ENCODE data around the gene TM7SF3.
"Not testable (repeated sequence)": the region's sequence is repeated elsewhere in the genome, so short reads cannot be mapped to it uniquely, and the experiment has no call there.

TM7SF3 gene

DNA sequence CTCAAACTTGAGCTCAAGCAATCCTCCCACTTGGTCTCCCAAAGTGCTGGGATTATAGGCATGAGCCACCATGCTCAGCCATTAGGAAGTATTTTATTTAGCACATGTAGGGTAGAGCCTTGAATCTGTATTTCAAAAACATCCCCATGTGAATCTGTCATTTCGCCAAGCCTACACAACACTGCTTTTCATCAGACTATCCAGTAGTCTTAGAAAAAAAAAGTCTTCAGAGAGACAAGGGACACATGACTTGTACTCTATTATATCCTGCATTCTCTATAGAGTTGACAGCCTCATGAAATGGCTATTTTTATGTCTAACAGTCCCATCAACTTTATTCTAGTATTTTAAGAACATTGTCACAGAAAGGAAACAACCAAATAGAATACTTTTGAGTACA is 35.4 kb downstream of the TM7SF3 start:
- no peak for DNase-seq (ENCODE audit: low read depth in 2 of 2)

DNA sequence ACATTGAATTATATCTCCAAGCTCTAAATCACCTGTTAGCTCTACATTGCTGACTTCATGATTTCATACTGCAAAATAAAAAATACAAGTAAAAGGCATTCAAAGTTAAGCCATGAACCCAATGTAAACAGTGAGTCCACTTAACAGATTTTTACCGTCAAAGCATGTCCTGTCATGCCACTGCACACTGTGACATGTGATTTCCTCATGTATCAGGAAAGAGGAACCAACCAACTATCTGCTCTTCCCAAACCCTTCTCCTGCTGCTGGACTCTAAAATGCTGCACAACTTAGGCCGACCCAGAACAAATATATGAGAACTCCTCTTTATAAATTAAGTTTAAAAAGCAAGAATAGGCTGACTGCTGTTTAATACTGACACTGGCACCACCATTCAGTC is 37.5 kb downstream of the TM7SF3 start:
- DNase-seq (ENCODE audit: low read depth in 2 of 2), result no peak

DNA sequence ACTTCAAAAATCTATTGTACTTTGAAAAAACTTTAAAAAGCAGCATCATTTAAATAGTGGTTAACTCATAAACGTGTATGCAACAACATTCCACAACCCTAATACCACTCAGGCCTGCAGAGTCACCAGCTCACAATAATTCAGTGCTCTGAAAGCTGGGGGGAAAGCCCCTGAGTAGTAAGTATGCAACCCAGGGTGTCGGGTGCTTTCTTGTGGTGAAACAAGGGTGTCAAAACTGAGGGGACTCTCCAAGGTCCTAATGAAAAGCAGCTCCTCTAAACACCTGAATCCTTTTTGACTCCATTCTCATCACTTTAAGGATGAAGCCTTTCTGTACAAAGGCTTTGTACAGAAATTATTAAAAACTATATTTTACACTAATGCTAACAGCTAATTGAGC is 42.2 kb downstream of the TM7SF3 start:
- DNase-seq (ENCODE audit: low read depth in 2 of 2), result peak; percentile 19 to 40

DNA sequence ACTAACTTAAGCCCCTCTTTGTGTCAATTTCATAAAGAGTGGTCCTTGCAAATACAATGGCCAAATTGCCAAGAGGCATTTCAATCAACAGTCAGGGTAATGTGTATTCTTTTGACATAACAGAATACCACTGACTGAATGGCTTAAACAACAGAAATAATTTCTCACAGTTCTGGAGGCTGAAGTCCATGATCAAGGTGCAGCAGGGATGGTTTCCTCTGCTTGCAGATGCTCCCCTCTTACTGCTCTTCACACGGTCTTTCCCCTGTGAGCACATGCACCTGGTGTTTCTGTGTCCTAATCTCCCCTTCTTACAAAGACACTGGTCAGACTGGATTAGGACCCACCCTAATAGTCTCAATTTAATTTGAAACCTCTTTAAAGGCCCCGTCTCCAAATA is 44.0 kb downstream of the TM7SF3 start:
- DNase-seq (ENCODE audit: low read depth in 2 of 2), result no peak

DNA sequence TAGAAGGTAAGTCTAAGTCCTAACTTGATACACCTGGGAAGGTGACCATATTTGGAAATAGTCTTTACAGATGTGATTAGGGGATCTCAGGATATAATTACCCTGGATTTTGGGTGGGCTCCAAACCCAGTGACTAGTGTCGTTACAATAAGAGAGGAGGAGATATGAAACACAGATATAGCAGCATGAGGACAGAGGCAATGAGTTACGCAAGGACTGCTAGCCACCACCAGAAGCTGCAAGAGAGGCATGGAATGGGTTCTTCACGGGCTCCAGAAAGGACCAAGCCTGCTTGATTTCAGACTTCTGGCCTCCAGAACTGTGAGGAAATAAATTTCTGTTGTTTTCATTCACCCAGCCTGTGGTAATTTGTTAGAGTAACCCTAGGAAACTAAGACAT is 47.3 kb downstream of the TM7SF3 start:
- no peak for DNase-seq (ENCODE audit: low read depth in 2 of 2)

DNA sequence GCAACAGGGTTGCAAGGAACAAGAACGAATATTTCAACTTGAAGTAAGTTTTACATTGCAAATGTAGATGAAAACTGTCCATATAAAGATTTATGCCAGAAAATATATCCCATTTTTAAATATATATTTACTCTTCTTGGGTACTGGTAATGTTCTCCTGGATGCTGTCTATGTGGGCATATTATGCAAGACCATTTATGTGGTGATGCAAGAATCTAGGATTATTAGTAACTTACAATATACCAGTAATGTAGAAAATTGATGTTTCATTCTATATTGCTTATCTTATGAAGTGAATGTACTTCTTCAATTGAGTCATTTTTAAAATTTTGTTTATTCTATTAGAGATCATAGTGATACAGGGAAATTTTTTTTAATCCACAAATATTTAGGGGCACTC is 50.8 kb downstream of the TM7SF3 start:
- DNase-seq (ENCODE audit: low read depth in 2 of 2), result no peak

DNA sequence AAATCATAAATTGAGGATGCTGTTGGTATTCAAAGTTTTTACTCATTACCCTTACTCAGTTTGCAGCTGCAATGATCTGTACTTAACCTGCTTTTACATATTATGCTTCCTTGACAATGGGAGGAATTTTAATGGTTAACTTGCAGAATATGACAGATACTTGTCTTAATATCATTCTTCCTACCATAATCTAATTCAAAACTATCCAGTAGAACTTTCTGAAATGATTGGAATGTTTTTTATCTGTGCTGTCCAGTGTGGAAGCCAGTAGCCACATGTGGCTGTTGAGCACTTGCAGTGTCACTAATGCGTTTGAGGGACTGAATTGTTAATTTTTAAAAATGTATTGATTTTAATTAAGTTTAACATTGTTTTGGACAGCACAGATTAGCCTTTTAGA is 52.4 kb downstream of the TM7SF3 start:
- no peak for DNase-seq (ENCODE audit: low read depth in 2 of 2)

DNA sequence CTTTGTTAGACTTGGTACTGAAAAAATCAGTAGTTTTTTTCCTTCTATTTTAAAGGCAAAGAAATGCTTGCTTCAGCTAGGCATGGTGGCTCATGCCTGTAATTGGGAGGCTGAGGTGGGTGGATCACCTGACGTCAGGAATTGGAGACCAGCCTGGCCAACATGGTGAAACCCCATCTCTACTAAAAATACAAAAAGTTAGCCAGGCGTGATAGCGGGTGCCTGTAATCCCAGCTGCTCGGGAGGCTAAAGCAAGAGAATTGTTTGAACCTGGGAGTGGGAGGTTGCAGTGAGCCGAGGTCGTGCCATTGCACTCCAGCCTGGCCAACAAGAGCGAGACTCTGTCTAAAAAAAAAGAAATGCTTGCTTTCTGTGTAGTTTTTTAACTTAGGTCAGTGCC is 52.8 kb downstream of the TM7SF3 start:
- not testable (repeated sequence) for DNase-seq (ENCODE audit: low read depth in 2 of 2)

DNA sequence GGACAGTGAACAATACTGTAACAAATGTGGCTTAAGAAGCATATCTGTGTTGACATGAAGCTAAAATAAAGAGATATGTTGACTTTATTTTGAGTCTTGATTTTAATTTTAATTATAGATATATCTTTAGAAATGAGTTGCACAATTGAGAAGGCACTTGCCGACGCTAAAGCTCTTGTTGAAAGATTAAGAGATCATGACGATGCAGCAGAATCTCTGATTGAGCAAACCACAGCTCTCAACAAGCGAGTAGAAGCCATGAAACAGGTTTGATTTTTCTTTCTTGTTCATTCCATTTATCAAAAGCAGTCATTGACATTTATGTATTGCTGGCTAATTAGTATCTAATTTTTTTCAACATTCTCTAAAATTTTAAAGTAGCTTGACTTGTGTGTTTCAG is 60.2 kb downstream of the TM7SF3 start:
- no peak for DNase-seq (ENCODE audit: low read depth in 2 of 2)

DNA sequence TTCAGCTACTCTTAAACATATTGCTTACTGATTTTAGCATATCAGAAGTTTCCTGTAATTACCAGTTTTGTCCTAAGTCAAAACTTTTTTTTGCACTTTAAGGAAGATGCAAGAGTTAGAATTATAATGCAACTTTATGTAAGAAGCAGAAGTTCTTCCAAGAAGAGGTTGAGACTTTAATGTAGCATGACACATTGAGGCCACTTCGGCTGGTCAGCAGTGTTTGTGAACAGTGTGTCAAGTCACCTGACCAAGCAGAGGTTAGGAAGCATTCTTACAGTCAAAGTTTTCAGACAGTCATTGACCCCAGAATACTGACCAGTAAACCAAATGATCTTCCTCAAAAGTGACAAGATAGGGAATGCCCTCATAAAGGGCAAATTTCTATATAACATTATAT is 60.7 kb downstream of the TM7SF3 start:
- no peak for DNase-seq (ENCODE audit: low read depth in 2 of 2)

DNA sequence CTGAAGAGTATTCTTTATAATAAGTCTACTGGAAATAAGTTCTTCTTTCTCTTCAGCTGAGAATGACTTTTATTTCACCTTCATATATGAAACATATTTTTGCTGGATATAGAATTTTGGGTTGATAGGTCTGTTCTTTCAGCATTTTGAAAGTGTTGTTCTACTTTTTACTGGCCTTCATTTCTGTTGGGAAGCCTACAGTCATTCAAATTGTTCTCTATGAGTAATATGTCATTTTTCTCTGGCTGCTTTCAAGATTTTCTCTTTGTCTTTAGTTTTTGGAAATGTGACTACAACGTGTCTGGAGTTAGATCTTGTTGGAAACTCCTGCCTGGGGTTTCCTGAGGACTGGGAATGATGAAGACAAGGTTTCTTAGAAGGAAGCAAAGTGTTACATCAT is 65.9 kb downstream of the TM7SF3 start:
- DNase-seq (ENCODE audit: low read depth in 2 of 2), result no peak

DNA sequence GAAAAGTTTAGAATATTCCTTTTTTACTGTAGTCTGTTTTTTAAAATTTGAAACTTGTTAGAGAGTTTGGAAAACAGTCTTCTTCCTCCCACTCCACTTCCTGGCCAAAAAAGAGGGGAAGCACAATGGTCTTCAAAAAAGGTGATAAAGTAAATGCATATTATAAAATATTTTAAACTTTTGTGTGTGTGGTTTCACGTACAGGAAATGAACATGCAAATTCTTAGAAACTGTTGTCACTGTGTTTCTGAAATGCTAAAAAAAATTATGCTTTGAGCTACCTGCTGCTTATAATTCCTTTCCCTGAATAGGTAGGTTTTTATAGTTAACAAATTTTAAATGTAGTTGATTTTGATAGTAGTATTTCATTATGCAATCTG is 73.0 kb downstream of the TM7SF3 start:
- no peak for DNase-seq (ENCODE audit: low read depth in 2 of 2)

DNA sequence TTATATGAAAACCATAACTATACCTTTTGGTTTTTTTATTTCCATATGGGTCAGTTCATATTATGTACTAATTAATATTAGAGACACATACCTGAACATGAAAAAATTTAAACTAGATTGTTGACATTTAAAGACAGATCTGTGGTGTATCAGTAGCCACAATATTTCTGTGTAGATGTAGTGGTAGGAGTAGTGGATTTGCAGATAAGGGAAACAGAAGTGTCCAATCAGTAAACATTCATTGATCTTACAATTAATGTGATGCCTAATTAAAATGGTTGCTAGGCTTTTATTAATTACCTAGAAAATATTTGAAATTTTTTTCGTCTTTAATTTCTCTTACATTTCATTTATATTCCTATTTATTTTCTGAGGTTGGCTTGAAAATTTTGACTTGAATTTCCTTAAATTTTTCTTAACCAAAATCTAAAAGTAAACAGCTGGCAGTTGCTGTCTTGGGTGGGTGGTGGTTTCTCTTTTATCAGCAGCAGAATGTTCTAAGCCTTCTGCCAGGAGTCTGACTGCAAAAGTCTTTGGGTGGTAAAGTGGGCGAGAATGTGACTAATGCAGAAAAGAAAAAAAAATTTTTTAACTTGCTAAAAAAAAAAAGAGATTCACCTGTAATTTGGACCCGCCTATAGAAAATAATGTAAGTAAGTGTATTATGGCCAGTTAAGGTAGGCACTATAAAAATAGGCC is 73.5 kb downstream of the TM7SF3 start:
- DNase-seq (ENCODE audit: low read depth in 2 of 2), result no peak

DNA sequence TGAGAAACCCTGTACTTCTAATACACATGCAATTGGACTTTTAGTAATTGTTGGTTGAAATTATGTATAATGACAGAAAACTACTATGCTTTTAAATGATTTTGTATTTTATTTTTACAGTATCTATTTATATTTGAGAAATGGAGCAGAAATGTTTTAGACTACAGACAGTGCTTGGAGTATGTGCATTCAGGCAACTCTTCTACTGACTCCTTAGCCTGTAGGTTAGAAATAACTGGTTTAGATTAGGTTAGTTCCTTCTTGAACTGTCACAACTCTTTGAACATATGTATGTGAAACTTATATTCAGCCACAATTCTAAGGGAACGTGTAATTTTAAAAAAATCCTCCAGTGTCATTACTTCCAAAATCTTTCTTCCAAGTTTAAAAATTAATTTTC is 74.2 kb downstream of the TM7SF3 start:
- DNase-seq (ENCODE audit: low read depth in 2 of 2), result no peak

DNA sequence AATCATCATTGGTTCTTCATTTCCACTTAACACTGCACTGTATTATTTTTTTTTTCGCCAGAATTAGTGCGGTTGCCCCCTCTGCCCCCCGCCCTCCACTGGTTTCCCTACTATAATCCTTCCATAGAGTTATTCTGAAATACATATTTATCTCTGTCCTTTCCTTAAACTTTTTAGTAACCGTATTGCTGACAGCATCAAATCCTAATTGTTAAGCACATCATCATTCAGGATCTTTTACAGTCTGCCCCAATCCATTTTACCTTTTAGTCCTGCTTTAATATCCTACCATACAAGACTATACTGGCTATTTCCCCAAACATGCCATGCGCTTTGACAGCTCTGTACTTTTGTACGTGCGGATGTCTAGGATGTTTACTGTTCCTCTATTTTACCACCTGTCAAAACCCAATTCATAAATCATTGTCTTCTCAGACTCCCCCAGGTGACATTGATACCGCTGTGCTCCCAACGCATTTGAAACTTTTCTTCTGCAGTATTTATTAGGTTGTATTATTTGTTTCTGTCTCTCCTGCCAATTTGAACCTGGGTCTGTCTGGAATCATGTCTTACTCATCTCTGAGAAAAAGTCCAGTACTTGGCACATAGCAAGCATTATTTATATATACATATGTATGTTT is 74.9 kb downstream of the TM7SF3 start:
- no peak for DNase-seq (ENCODE audit: low read depth in 2 of 2)

DNA sequence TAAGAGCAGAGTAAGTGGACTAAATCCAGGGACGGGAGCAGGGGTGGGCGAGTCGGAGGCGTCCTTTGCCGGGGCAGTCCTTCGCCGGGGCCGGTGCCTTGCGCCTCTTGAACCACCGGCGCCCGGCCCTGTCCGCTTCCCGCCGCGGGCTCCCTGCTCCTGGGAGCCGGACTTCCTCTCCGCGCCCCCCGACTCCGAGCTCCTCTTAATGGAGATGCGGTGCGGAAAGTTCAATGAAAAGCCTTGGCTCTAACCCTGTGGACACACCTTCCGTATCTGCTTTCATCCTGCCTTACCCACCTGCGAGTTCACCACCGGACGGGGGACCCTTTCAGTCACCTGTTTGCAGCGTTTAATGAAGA is 75.5 kb downstream of the TM7SF3 start:
- DNase-seq (ENCODE audit: low read depth in 2 of 2), result no peak

DNA sequence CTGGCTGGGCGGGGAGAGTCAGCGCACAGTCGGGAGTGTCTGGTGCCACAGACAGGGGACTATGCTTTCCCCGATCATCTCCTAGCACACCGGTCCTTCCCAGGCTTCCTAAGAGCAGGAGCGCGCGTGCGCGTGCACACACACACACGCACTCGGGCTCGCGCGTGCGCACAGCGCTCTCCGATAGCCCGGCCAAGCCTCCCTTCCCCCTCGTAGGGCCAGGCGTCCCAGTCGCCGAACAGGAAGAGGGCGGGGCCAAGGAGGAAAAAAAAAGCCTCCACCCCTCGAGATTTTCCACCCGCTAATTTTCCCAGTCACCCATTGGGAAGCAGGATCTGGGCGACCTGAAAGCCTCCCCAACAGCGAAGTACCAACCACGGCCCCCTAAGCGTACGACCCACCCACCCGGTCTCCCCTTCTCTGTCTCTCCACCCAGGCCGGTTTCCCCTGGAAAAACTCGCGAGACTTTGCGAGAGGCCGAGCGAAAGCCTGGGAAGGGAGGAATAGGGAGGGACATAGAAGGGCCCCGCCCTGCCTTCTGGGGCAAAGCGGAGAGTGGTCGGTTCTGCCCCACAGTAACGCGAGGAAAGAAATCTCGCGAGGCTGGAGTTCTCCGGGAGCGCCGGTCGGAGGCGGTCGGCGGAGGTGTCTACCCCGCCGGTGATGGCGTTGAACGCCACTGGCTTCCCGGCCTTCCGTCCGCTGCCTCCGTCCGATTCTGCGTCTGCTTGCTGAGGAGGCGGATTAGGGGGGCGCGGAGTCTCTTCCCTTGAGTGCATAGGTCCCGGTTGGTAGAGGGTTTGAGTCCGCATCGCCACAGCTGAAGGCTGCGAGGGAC is 76.1 kb downstream of the TM7SF3 start, which contains the start of the genes FGFR1OP2 and INTS13:
Gene FGFR1OP2, plus strand, starts transcription at position 608 of the 838 bp plus-strand sequence. CDS start 15,689 bp downstream, outside the sequence.
Gene INTS13, minus strand, starts transcription at position 119 of the 838 bp plus-strand sequence. CDS start 1,178 bp downstream, outside the sequence.
- DNase-seq (ENCODE audit: low read depth in 2 of 2), result peak; percentile 97 to 98

DNA sequence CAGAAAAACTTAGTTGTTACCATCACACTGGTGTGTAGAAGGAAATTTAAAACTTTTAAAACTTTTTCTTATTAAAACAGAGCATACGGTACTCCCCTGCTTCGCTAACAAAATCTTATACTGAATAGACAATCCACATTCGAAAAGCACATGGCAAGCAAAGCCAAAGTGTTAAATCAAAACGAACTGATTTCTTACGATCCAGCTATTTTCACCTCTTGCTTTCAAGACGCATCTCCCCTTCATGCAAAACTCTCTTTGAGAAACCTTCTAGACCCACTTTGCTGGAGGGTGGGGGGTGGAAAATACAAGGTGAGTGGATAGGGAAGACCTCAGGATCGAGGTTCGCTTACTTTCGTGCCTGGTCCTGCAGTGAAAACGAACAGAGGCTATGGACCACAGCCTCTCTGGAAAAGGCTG is 76.7 kb downstream of the TM7SF3 start:
- DNase-seq (ENCODE audit: low read depth in 2 of 2), result no peak

DNA sequence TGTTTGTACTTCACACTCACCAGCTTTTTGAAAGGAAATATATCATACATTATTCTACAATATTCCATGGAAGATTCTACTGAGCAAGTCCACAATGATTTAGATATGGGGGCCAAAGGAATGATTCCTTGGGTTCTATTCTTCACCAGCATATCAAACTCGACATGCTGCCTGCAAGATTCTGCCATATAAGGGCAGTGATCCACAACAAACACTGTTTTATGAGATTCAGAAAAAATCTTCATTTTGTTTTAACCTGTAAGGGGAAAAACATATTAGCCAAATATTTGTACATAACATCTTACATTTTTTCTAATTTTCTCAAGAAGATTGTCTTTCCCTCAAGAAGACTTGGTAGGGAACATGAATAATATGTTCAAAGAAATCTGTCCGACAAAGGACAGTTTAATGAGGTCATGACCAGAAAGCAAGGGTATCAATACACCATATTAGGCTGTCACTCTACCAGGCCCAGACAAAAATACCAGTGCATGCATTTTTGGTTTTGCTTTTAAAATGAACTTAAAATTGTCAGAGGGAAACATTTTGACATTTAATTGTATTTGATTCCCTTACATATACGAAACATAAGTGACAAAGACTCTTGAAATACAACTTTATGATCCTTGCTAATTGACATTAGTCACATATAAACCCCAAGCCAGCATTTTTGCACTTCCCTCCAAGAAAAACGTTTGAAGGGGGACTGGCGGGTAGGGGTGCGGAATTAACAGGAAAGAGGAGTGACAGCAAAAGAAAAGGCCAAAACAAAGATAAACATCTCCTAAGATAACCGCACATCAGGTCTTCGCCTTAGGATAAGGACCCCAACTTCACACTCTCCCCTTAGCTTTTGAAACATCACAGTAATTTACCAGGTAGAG is 77.4 kb downstream of the TM7SF3 start:
- DNase-seq (ENCODE audit: low read depth in 2 of 2), result no peak

DNA sequence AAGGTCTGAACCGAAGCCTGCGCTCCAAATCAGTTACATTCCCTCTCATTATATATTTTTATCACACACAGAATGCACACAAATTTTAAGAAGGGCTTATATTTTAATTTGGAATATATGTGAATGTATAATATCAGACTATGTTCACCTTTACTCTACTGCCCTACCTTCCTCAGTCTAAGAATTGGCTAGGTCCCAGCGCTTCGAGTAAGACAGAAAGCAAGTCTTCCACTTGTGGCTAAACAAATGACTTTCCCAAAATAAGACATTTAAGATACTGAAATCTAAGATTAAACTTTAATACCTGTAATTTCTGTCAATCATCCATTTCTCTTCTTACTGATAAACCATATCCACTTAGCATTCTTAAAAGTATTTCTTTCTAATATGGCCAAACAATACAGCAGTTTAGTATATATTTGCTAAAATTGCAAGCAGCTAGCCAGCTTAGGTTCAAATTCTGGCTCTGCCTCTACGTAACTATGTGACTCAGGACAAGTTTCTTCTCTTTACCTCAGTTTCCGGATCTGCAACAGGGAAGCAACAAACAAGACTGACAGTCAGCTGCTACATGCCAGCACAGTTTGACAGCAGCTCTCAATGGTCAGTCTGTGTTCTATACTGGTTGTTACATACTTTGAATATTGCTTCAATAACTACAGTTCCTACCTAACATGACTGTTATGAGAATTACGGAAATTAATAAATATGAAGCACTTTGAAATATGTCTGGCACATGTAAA is 78.4 kb downstream of the TM7SF3 start:
- DNase-seq (ENCODE audit: low read depth in 2 of 2), result no peak

DNA sequence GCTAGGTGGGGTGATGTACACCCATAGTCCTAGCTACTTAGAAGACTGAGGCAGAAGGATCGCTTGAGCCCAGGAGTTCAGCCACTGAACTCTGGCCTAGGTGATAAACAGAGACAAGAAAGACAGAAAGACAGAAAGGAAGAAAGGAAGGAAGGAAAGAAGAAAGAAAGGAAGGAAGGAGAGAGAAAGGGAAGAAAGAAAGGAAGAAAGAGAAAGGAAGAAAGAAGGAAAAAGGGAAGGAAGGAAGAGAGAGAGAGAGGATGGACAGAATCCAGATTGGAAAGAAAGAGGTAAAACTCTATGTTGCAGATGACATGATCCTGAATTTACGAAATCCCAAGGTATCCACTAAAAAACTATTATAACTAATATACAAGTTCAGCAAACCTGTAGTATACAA is 84.6 kb downstream of the TM7SF3 start:
- no peak for DNase-seq (ENCODE audit: low read depth in 2 of 2)
